ENCODE results near the gene IGSF9.

The IGSF9 gene

DNA sequence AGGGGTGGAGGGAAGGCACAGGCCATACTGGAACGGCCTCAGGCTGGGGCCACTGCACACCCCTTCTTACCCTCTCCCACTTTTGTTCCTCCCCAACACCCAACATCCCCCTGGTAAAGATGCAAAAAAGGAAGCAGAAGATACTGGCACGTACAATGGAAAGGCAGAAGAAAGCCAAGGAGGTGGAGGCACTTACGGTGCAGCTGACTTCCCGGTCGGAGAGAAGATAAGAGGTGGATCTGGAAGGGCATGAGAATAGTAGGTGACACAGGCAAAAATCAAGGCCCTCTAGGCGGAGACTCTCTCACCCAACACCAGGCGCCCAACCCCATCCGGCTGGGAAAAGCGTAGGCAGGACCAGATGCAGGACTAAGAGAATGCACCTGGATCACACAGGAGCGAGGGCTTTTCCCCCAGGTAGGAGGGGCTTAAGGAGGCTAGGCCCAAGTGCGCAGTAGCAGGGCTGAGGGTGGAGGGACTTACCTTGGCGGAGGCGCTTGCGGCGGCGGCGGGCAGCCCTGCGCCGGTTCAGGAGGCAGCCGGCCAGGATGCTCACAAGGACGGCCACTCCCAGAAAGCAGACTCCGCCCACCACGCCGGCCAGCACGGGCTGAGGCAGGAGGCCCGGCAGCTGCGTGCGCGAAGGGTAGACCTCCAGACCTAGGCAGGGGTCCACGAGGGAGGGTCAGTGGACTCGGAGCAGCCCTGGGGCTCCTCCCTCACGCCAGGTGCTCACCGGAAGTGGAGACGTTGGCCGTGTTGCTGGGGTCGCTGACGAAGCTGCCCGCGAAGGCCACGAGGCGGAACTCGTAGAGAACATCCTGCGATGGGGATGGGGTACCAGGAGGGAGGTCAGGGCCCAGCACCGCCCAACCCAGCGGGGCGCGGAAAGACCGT lies 16.0 kb downstream of the IGSF9 start:
- TF ChIP-seq CTCF (IDR thresholded peaks at IDR 0.05), result no peak

GRCh38 chr1:159928491-159929050 lies 16.8 kb downstream of the IGSF9 start:
- no peak for TF ChIP-seq CTCF (IDR thresholded peaks at IDR 0.05)

- no peak for TF ChIP-seq CTCF (IDR thresholded peaks at IDR 0.05)
Observed at GRCh38 chr1:159927849-159928431, 17.5 kb downstream of the IGSF9 start.

GRCh38 chr1:159927211-159927848 lies 18.1 kb downstream of the IGSF9 start:
- no peak for TF ChIP-seq CTCF (IDR thresholded peaks at IDR 0.05)

DNA sequence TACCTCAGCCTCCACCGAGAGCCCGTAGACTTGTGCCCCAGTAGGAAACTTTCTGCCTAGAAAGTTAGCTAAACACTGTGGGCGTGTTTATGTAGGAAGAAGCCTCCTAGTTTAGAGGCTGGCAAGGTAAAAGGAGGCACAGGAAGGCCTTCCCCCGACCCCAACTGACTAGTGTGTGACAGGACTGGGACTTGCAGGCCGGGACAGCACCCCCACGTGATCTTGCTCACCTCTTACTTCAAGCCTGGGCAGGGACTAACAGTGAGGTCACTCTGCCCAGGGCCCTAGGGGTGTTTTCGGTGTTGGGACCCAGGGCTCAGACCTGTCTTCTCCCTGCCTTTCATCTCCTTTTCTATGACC lies 19.7 kb downstream of the IGSF9 start:
- TF ChIP-seq CTCF (IDR thresholded peaks at IDR 0.05), result no peak

- TF ChIP-seq CTCF (IDR thresholded peaks at IDR 0.05), result no peak
Observed at GRCh38 chr1:159924791-159925718, 20.4 kb downstream of the IGSF9 start, which contains the start of gene TAGLN2. TSS of gene TAGLN2 (minus strand) at chr1:159925507. CDS start at chr1:159920509, 4,998 bp downstream.

Measured in LNCAP (cell line).